ENCODE measurements around the gene ATL1.

ATL1 gene

DNA sequence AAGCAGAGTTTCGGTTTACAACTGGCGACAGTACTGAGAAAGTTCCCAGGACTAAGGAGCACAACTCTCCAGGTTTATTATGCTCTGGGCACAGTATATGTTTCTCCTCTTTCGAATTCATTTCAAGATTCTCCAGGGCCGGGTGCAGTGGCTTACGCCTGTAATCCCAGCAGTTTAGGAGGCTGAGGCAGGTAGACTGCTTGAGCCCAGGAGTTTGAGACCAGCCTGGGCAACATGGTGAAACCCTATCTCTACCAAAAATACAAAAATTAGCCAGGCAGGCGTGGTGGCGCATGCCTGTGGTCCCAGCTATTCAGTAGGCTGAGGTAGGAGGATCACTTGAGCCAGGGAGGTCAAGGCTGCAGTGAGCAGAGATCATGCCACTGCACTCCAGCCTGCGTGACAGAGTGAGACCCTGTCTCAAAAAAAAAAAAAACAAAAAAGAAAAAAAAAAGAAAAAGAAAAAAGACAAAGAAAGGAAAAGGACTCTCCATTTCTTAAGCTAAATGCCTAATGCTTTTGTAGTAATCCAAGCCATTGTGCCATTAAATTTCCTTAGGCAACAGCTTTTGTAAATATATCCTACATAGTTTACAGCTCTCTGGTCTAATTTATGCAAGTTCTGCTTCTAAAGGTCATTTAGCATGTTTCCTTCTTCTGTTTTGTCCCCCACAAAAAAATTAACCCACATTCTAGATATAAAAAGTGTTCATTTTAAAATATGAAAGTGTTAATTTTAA lies 34.8 kb downstream of the ATL1 start:
- ChIA-PET CTCF (no interaction called here), POLR2A (interaction anchor here (0.7 kb wide), 1 partner anchor 35 kb away, joined by 3 read pairs; the partner anchor contains the start of gene ATL1)
- no peak overlapping the region for H3K4me3 ChIP-seq (ENCODE audit: low read depth, low read length)

DNA sequence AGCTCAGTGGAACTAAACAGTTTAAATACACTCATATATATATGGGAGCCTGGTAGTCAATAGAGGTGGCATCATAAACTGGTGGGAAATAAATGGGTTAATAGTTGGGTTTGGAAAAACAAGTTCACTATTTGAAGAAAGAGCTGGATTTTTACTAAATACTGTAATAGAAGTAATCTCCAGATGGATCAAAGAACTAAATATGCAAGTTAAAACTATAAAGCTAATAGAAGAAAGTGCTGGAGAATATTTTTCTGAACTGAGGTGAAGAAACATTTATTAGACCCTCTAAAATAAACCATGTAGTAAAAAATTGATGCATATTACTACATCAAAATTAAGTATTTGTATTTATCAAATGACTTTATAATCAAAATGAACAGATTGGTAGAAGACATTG lies 38.8 kb downstream of the ATL1 start:
- no peaks in the 10 kb centered on the region for H3K9me3 ChIP-seq (ENCODE audit: control insufficient read depth, insufficient read depth, low read depth, low read length)
- TF ChIP-seq, protein P1, sequence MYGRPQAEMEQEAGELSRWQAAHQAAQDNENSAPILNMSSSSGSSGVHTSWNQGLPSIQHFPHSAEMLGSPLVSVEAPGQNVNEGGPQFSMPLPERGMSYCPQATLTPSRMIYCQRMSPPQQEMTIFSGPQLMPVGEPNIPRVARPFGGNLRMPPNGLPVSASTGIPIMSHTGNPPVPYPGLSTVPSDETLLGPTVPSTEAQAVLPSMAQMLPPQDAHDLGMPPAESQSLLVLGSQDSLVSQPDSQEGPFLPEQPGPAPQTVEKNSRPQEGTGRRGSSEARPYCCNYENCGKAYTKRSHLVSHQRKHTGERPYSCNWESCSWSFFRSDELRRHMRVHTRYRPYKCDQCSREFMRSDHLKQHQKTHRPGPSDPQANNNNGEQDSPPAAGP (tag by site-specific recombination; IDR thresholded peaks at IDR 0.05), result no peak
- TF ChIP-seq ZNF701 (tag by site-specific recombination; IDR thresholded peaks at IDR 0.05), result no peak
- H3K27ac ChIP-seq (ENCODE audit: extremely low read depth, low read depth, low read length), result no peak overlapping the region
- peaks cover 6% of the 10 kb centered on the region for H3K4me1 ChIP-seq (ENCODE audit: control insufficient read depth, insufficient read depth, low read length)
- H3K36me3 ChIP-seq (ENCODE audit: control insufficient read depth in 2 of 2, insufficient read depth in 1 of 2, low read length in 2 of 2), result no peaks in the 10 kb centered on the region
- ChIA-PET CTCF (interaction anchor here (0.7 to 2.7 kb wide), 7 partner anchors 21 to 866 kb away, joined by 3 to 10 read pairs (median 4); no protein-coding TSS in a partner anchor), POLR2A (no interaction called here)
- H3K4me3 ChIP-seq (ENCODE audit: low read depth, low read length), result no peak overlapping the region

More for the DNA sequence above, 34.8 kb downstream of the ATL1 start:
- H3K4me1 ChIP-seq (ENCODE audit: control insufficient read depth, insufficient read depth, low read length), result no peaks in the 10 kb centered on the region
- no peak overlapping the region for H3K27ac ChIP-seq (ENCODE audit: extremely low read depth, low read depth, low read length)
- TF ChIP-seq PRDM1 (tag by site-specific recombination; IDR thresholded peaks at IDR 0.05), result peak; percentile 74
- TF ChIP-seq, protein P2, sequence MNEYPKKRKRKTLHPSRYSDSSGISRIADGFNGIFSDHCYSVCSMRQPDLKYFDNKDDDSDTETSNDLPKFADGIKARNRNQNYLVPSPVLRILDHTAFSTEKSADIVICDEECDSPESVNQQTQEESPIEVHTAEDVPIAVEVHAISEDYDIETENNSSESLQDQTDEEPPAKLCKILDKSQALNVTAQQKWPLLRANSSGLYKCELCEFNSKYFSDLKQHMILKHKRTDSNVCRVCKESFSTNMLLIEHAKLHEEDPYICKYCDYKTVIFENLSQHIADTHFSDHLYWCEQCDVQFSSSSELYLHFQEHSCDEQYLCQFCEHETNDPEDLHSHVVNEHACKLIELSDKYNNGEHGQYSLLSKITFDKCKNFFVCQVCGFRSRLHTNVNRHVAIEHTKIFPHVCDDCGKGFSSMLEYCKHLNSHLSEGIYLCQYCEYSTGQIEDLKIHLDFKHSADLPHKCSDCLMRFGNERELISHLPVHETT (tag by site-specific recombination; IDR thresholded peaks at IDR 0.05), result no peak
- TF ChIP-seq, protein P3, sequence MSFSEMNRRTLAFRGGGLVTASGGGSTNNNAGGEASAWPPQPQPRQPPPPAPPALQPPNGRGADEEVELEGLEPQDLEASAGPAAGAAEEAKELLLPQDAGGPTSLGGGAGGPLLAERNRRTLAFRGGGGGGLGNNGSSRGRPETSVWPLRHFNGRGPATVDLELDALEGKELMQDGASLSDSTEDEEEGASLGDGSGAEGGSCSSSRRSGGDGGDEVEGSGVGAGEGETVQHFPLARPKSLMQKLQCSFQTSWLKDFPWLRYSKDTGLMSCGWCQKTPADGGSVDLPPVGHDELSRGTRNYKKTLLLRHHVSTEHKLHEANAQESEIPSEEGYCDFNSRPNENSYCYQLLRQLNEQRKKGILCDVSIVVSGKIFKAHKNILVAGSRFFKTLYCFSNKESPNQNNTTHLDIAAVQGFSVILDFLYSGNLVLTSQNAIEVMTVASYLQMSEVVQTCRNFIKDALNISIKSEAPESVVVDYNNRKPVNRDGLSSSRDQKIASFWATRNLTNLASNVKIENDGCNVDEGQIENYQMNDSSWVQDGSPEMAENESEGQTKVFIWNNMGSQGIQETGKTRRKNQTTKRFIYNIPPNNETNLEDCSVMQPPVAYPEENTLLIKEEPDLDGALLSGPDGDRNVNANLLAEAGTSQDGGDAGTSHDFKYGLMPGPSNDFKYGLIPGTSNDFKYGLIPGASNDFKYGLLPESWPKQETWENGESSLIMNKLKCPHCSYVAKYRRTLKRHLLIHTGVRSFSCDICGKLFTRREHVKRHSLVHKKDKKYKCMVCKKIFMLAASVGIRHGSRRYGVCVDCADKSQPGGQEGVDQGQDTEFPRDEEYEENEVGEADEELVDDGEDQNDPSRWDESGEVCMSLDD (tag by site-specific recombination; IDR thresholded peaks at IDR 0.05), result no peak
- TF ChIP-seq, protein P4, sequence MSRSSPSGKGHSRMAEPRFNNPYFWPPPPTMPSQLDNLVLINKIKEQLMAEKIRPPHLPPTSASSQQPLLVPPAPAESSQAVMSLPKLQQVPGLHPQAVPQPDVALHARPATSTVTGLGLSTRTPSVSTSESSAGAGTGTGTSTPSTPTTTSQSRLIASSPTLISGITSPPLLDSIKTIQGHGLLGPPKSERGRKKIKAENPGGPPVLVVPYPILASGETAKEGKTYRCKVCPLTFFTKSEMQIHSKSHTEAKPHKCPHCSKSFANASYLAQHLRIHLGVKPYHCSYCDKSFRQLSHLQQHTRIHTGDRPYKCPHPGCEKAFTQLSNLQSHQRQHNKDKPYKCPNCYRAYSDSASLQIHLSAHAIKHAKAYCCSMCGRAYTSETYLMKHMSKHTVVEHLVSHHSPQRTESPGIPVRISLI (tag by site-specific recombination; IDR thresholded peaks at IDR 0.05), result 0 out of 2 replicates have a peak, but pooled peaks have one; percentile 19
- TF ChIP-seq, protein P5, sequence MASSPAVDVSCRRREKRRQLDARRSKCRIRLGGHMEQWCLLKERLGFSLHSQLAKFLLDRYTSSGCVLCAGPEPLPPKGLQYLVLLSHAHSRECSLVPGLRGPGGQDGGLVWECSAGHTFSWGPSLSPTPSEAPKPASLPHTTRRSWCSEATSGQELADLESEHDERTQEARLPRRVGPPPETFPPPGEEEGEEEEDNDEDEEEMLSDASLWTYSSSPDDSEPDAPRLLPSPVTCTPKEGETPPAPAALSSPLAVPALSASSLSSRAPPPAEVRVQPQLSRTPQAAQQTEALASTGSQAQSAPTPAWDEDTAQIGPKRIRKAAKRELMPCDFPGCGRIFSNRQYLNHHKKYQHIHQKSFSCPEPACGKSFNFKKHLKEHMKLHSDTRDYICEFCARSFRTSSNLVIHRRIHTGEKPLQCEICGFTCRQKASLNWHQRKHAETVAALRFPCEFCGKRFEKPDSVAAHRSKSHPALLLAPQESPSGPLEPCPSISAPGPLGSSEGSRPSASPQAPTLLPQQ (tag by site-specific recombination; IDR thresholded peaks at IDR 0.05), result no peak
- no peaks in the 10 kb centered on the region; a peak in 1 of 3 replicates for H3K36me3 ChIP-seq (ENCODE audit: control insufficient read depth in 2 of 2, insufficient read depth in 1 of 2, low read length in 2 of 2)
- no peaks in the 10 kb centered on the region for H3K9me3 ChIP-seq (ENCODE audit: control insufficient read depth, insufficient read depth, low read depth, low read length)

DNA sequence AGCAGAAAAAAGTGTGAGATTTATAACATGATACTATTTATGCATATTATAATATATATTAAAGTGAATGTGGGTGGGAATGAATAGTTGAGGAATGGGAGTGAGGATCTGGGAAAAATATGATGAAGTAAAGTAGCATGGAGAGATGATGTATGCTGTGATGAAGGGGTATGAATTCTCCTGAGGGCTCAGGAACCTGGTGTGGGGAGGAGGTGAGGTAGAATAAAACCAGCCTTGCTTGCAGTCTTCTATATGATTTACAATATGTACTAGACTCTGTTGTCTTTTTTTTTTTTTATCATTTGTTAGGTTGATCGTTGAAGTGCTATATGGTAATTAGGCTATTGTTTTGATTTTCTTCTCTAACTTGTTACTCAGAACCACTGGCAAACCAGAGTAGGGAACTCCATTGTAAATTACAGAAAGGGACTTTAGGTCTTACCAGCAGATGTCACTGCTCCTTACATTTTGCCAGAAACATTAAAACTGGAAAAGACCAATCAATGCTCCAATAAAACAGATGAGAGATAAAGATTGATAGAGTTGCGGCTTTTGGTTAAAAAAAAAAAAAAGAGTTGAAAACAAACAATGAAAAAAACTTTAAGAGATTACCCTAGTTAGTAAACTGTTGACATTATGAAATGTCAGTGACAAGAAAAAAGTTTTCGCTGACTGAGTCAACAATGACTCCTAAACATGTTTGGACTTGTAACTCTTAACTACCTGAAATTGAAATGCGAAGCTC lies 39.9 kb downstream of the ATL1 start:
- H3K9me3 ChIP-seq (ENCODE audit: control insufficient read depth, insufficient read depth, low read depth, low read length), result no peaks in the 10 kb centered on the region
- ChIA-PET POLR2A (no interaction called here), CTCF (interaction anchor here (0.6 to 2.3 kb wide), 15 partner anchors 11 to 1551 kb away, joined by 3 to 21 read pairs (median 4); no protein-coding TSS in a partner anchor)
- H3K4me3 ChIP-seq (ENCODE audit: low read depth, low read length), result no peak overlapping the region
- peak overlapping the region; percentile 50; the same call in 1 of the 2 replicates for H3K27ac ChIP-seq (ENCODE audit: extremely low read depth, low read depth, low read length)
- peaks cover 6% of the 10 kb centered on the region for H3K4me1 ChIP-seq (ENCODE audit: control insufficient read depth, insufficient read depth, low read length)
- H3K36me3 ChIP-seq (ENCODE audit: control insufficient read depth in 2 of 2, insufficient read depth in 1 of 2, low read length in 2 of 2), result no peaks in the 10 kb centered on the region
- no peak for TF ChIP-seq ZNF133 (tag by site-specific recombination; IDR thresholded peaks at IDR 0.05)
- no peak for TF ChIP-seq MZF1 (tag by site-specific recombination; IDR thresholded peaks at IDR 0.05; ENCODE audit: borderline replicate concordance)
- TF ChIP-seq ZBTB7A (tag by site-specific recombination; IDR thresholded peaks at IDR 0.05; ENCODE audit: low read depth), result no peak
- no peak for TF ChIP-seq KLF1 (tag by site-specific recombination; IDR thresholded peaks at IDR 0.05)
- no peak for TF ChIP-seq ZNF791 (tag by site-specific recombination; IDR thresholded peaks at IDR 0.05)
- TF ChIP-seq ZNF19 (tag by site-specific recombination; IDR thresholded peaks at IDR 0.05; ENCODE audit: low read depth), result no peak
- no peak for TF ChIP-seq MEIS1 (CRISPR knock-in tag; IDR thresholded peaks at IDR 0.05; ENCODE audit: borderline replicate concordance)
- TF ChIP-seq ZNF433 (tag by site-specific recombination; IDR thresholded peaks at IDR 0.05; ENCODE audit: low read depth), result no peak
- TF ChIP-seq, protein P2 (tag by site-specific recombination; IDR thresholded peaks at IDR 0.05), result 0 out of 2 replicates have a peak, but pooled peaks have one; percentile 25
- no peak for TF ChIP-seq ZNF600 (tag by site-specific recombination; IDR thresholded peaks at IDR 0.05)
- no peak for TF ChIP-seq ZSCAN16 (tag by site-specific recombination; IDR thresholded peaks at IDR 0.05)
- TF ChIP-seq ZIC2 (tag by site-specific recombination; IDR thresholded peaks at IDR 0.05), result no peak
- no peak for TF ChIP-seq ZNF311 (tag by site-specific recombination; IDR thresholded peaks at IDR 0.05; ENCODE audit: borderline replicate concordance)

Data from HEK293 (cell line).